GM12878 (cell line): ENCODE measurements around the gene ZMYND15.

Experiments
- CEBPB ChIP-seq, 2 experiments: fragments of 150-350 bp in 1 of 2; IDR thresholded peaks; 2 replicates each; pipeline ENCODE4 v1.6.1; 2012 to 2014; ENCODE audit warnings: low read depth in 2 of 2, low read length in 2 of 2, borderline replicate concordance in 1 of 2, inconsistent platforms in 1 of 2
- FOS ChIP-seq: IDR thresholded peaks from 3 replicates; pipeline ENCODE4 v1.6.1; 2011; ENCODE audit warnings: borderline replicate concordance; ENCODE audit not compliant: insufficient read length; ENCODE audit errors: extremely low read depth
- KLF5 ChIP-seq: fragments of 450-650 bp; IDR thresholded peaks from 2 replicates; pipeline ENCODE4 v1.6.1; 2014; ENCODE audit warnings: mild to moderate bottlenecking; ENCODE audit not compliant: partially characterized antibody
- POLR2A ChIP-seq: IDR thresholded peaks from 2 replicates; pipeline ENCODE4 v1.6.1; 2011; ENCODE audit warnings: low read depth, mild to moderate bottlenecking, low read length
- POLR2AphosphoS5 ChIP-seq: IDR thresholded peaks from 2 replicates; pipeline ENCODE4 v1.6.1; 2011; ENCODE audit warnings: mild to moderate bottlenecking, low read length, inconsistent platforms
- RCOR1 ChIP-seq: conservative IDR thresholded peaks from 2 replicates; pipeline ENCODE4 v1.6.1; 2012; ENCODE audit warnings: low read depth, low read length, improper control_type of control experiment
- ZNF24 ChIP-seq: fragments of 450-650 bp; IDR thresholded peaks from 2 replicates; pipeline ENCODE4 v1.6.1; 2017; ENCODE audit warnings: antibody characterized with exemption, mild to moderate bottlenecking
- ZNF274 ChIP-seq: IDR thresholded peaks from one replicate; pipeline ENCODE4 v1.8.0; 2011; ENCODE audit not compliant: insufficient read length, insufficient read depth
- TF ChIP-seq, protein P1 (sequence below): fragments of 450-650 bp; IDR thresholded peaks from 2 replicates; pipeline ENCODE4 v1.6.1; 2017; ENCODE audit warnings: borderline replicate concordance
- TF ChIP-seq, protein P2 (sequence below), 3 experiments: IDR thresholded peaks in 2 of 3; conservative IDR thresholded peaks in 1 of 3; 2 replicates each; pipeline ENCODE4 v1.5.1; 2011; ENCODE audit warnings: low read depth in 3 of 3, low read length in 3 of 3, mild to moderate bottlenecking in 3 of 3, control low read depth in 2 of 3, moderate library complexity in 2 of 3, inconsistent platforms in 1 of 3, mixed read lengths in 1 of 3; ENCODE audit not compliant: control insufficient read depth in 2 of 3, insufficient read depth in 1 of 3; ENCODE audit errors: extremely low read depth in 1 of 3
- TF ChIP-seq, protein P3 (sequence below): IDR thresholded peaks from 2 replicates; pipeline ENCODE4 v1.6.1; 2011; ENCODE audit warnings: borderline replicate concordance, low read depth, mild to moderate bottlenecking, moderate library complexity, low read length; ENCODE audit not compliant: insufficient read depth, poor library complexity, severe bottlenecking

DNA sequence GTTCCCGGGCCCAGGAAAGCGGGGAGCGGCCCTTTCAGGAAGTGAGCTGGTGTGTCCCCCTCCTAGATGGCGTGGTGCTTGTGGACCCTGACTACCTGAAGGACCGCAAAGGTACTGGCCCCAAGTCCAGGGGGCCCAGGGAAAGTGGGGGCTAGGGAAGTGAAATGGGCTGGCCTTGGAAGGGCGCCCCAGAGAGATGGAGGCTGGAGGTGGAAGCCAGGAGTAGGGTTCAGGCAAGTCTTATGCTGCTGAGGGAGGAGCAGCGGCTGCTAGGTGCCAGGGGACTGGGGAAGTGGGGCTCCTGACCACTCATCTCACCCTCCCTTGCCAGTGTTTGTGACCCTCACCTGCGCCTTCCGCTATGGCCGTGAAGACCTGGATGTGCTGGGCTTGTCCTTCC lies 23.6 kb upstream of the ZMYND15 start:
- TF ChIP-seq FOS (no peak), POLR2AphosphoS5 (no peak), ZNF274 (no peak), CEBPB (IDR thresholded peaks at IDR 0.05; ENCODE audit: borderline replicate concordance in 1 of 2, low read depth in 2 of 2, low read length in 2 of 2) (no peak), KLF5 (no peak), ZNF24 (no peak), RCOR1 (no peak), POLR2A (no peak)
- TF ChIP-seq, protein P1, sequence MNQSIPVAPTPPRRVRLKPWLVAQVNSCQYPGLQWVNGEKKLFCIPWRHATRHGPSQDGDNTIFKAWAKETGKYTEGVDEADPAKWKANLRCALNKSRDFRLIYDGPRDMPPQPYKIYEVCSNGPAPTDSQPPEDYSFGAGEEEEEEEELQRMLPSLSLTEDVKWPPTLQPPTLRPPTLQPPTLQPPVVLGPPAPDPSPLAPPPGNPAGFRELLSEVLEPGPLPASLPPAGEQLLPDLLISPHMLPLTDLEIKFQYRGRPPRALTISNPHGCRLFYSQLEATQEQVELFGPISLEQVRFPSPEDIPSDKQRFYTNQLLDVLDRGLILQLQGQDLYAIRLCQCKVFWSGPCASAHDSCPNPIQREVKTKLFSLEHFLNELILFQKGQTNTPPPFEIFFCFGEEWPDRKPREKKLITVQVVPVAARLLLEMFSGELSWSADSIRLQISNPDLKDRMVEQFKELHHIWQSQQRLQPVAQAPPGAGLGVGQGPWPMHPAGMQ = no peak
- TF ChIP-seq, protein P2, sequence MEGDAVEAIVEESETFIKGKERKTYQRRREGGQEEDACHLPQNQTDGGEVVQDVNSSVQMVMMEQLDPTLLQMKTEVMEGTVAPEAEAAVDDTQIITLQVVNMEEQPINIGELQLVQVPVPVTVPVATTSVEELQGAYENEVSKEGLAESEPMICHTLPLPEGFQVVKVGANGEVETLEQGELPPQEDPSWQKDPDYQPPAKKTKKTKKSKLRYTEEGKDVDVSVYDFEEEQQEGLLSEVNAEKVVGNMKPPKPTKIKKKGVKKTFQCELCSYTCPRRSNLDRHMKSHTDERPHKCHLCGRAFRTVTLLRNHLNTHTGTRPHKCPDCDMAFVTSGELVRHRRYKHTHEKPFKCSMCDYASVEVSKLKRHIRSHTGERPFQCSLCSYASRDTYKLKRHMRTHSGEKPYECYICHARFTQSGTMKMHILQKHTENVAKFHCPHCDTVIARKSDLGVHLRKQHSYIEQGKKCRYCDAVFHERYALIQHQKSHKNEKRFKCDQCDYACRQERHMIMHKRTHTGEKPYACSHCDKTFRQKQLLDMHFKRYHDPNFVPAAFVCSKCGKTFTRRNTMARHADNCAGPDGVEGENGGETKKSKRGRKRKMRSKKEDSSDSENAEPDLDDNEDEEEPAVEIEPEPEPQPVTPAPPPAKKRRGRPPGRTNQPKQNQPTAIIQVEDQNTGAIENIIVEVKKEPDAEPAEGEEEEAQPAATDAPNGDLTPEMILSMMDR (IDR thresholded peaks at IDR 0.05 in 2 of 3, conservative IDR thresholded peaks at IDR 0.05 in 1 of 3; ENCODE audit: control insufficient read depth in 2 of 3, extremely low read depth in 1 of 3, insufficient read depth in 1 of 3, low read depth in 3 of 3, low read length in 3 of 3) = no peak
- TF ChIP-seq, protein P3, sequence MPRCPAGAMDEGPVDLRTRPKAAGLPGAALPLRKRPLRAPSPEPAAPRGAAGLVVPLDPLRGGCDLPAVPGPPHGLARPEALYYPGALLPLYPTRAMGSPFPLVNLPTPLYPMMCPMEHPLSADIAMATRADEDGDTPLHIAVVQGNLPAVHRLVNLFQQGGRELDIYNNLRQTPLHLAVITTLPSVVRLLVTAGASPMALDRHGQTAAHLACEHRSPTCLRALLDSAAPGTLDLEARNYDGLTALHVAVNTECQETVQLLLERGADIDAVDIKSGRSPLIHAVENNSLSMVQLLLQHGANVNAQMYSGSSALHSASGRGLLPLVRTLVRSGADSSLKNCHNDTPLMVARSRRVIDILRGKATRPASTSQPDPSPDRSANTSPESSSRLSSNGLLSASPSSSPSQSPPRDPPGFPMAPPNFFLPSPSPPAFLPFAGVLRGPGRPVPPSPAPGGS = no peak
